Omental fat pad (tissue), 4 donors: ENCODE data around the gene SLIT1. TPM values are rescaled to one million over a fixed set of nuclear protein-coding genes. Genes with fewer than 3 reads are reported as not detected.

Experiments
- ATAC-seq: fragments of 150-250 bp; one replicate; pipeline ENCODE4 v1.9.1; 2016; ENCODE audit warnings: mild to moderate bottlenecking, moderate library complexity; ENCODE audit not compliant: low FRiP score
- DNase-seq: peaks from one replicate; pipeline ENCODE4 v3.0.0-alpha.2; 2019; ENCODE audit warnings: low spot score
- total RNA-seq, 4 donors: library from RNA; depleted of rRNA; stranded (reverse); fragments of >200 nt; gene quantifications; one replicate each; pipeline ENCODE4 v1.1.0, GENCODE V29; 2016
- TF ChIP-seq, protein P1 (sequence below), 3 donors: fragments of 450-650 bp; IDR thresholded peaks; one replicate each; pipeline ENCODE4 v1.5.1; 2016 to 2017; ENCODE audit warnings: antibody characterized with exemption in 3 of 3, mild to moderate bottlenecking in 3 of 3, moderate library complexity in 2 of 3

The SLIT1 gene
- 1 to 10 TPM in 1 of 4 donors, under 1 TPM in 3; 0.12 to 1.1 (median 0.28) TPM for total RNA-seq

DNA sequence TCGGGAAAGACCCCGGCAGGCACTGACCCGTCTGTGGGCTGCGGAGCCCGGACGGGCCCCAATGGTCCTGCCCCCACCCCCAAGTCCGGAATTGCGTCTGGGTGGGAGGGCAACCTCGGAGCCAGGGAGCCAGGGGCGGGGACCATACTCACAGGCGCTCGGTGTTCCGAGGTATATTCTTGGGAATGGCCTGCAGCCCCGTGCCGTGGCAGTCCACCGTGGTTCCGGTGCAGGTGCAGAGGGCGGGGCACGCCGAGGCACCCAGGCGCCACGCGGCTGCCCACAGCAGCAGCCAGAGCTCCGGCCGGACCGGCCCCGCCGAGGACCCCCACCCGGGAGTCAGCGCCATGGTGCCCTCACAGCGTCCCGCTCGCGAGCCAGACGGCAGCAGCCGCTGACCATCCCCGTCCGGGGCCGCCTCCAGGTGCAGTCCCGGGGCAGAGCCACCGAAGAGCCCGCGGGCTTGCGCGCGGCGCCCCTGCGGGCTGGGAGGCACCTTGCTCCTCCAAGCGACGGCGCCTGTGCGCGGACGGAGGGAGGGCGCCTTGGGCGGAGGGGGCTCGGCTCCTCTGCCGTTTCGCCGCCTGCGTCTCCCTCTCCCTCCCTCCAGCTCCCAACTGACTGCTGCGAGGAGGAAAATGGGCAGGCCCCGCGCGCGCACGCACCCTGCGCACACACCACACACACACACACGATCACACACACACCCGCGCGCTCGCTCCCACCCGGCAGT is at the start of gene SLIT1:
SLIT1 (minus strand) TSS at position 634 of the 733 bp plus-strand sequence; CDS start at position 349, 285 bp downstream.
- TF ChIP-seq, protein P1, sequence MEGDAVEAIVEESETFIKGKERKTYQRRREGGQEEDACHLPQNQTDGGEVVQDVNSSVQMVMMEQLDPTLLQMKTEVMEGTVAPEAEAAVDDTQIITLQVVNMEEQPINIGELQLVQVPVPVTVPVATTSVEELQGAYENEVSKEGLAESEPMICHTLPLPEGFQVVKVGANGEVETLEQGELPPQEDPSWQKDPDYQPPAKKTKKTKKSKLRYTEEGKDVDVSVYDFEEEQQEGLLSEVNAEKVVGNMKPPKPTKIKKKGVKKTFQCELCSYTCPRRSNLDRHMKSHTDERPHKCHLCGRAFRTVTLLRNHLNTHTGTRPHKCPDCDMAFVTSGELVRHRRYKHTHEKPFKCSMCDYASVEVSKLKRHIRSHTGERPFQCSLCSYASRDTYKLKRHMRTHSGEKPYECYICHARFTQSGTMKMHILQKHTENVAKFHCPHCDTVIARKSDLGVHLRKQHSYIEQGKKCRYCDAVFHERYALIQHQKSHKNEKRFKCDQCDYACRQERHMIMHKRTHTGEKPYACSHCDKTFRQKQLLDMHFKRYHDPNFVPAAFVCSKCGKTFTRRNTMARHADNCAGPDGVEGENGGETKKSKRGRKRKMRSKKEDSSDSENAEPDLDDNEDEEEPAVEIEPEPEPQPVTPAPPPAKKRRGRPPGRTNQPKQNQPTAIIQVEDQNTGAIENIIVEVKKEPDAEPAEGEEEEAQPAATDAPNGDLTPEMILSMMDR (IDR thresholded peaks at IDR 0.05), result no peak
- no peak for DNase-seq
- ATAC-seq, result no peak

DNA sequence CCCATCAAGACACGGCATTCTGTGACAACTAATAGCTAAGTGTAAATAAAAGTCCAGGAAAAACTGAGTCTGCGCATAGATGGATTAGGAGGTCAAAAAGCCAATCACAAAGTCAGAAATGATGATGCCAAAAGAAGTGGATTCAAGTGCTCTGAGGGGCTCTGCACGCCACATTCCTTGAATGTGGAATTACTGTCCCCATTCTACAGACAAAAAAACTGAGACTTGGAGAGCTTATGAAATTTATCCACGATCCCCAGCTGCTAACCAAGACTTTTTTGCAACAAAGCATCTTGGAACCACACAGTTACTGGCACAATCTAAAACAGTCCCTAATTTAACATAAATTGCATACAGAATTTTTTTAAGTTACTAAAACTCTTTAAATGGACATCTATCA is 49.6 kb upstream of the SLIT1 start:
- TF ChIP-seq, protein P1 (IDR thresholded peaks at IDR 0.05), result no peak
- no peak for ATAC-seq
- no peak for DNase-seq

DNA sequence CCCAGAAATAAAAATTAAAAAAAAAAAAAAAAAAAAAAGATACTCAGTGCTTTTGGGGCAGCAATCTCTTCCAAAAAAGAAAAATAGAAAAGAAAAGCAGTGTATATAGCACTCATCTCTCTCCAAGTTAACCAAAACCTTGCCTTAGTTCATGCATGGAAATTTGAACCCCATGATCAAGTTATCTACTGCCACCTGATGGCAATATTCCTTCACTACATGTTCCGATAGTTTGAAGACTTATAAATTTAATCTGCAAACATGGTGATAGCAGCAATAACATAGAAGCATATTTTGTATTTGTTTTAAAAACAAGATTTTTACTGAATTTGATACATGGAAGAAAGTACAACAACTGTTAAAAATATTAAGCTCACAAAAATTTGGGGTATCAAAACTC is 48.6 kb upstream of the SLIT1 start:
- ATAC-seq (no peak), DNase-seq (no peak)
- TF ChIP-seq, protein P1 (IDR thresholded peaks at IDR 0.05), result no peak

DNA sequence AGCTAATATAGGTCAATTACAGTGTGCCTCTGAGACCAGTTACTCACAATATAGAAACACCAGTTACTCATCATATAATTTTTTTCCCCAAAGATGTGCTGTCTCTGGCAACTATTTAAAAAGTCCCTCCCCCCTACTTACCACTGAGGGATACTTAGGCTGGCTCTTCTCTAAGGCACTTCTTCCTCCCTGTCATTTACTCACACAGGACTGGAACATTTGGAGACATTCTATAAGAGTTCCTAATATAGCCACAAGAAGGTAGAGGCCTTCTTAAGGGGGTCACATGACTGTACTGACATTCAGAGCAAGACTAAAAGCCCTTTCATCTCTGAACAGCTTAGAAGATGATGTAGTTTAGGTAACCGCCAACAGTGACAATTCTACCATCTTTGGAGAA is 44.4 kb upstream of the SLIT1 start:
- TF ChIP-seq, protein P1 (IDR thresholded peaks at IDR 0.05), result no peak
- ATAC-seq (no peak), DNase-seq (no peak)

DNA sequence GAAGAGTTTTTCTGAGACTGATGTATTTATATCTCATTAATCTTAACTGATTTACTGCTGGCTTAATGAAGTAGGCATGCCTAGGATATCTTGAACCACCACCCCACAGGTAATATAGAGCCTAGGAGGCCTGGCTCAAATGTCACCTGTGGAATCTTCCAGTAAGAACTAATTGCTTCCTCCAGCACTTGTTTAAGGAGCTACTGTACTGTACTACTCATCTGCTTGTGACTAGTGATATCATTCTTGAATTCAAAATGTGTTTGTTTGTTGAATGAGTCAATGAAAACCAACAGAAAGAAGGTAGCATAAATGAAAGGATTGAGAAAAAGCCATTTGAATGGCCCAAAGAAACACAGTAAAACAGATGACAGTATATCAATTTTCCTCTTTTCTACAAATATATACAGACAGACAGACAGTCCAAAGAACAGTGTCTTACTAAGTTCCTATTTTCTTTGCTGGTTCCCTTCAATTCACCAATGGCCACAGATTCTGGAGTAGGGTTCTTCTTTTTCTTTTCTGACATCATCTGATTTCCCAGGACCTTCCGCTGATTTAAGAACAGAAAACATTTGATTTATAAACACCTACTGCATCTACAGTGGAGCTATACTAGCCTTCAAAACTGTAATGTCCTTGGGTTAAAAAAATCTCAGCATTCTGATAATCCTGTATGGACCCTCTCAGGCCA is 43.7 kb upstream of the SLIT1 start:
- ATAC-seq, result no peak
- TF ChIP-seq, protein P1 (IDR thresholded peaks at IDR 0.05), result no peak

DNA sequence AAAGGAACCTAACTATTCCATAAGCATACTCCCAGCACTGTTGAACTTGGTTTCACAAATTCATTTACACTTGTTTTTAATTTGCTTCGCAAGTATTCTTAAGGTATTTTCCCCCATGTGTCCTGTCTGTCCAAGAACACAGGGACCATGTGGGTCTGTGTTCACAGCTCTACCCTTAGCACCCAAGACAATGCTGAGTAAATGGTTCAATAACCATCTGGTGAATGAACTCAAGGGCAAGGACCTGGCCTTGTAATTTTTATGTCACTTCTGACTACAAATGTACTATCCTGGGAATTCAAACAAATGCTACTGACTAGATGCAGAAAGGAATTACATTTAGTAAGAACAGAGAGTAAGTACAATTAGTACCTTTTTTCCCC is 43.0 kb upstream of the SLIT1 start:
- TF ChIP-seq, protein P1 (IDR thresholded peaks at IDR 0.05), result no peak
- no peak for DNase-seq
- no peak for ATAC-seq

More for the DNA sequence above, 43.7 kb upstream of the SLIT1 start:
- no peak for DNase-seq
